CD8-positive, alpha-beta memory T cell (primary cell): ENCODE measurements around the gene AGO4. TPM values are rescaled to one million over a fixed set of nuclear protein-coding genes. Genes with fewer than 3 reads are reported as not detected.

Experiments used
- CTCF ChIA-PET: fragments of 350-600 bp; sonication (Branson Sonifier 250); formaldehyde crosslinking; loops from one replicate; lab custom pipeline; 2021; ENCODE audit warnings: antibody characterized with exemption; lab: Charles Lee
- POLR2A ChIA-PET: fragments of 350-600 bp; sonication (Branson Sonifier 250); formaldehyde crosslinking; loops from one replicate; lab custom pipeline; 2021; ENCODE audit warnings: antibody characterized with exemption; lab: Charles Lee
- DNase-seq, 5 donors: peaks; one replicate each; pipeline versions ENCODE4 v3.0.0 to v3.0.0-alpha.2; 2020 to 2022; ENCODE audit warnings: mixed read lengths in 1 of 5
- H3K27ac ChIP-seq: one replicate; pipeline ENCODE4 v1.7.0; 2013; ENCODE audit warnings: low read depth, mild to moderate bottlenecking, low read length, moderate library complexity
- H3K27me3 ChIP-seq: 2 replicates; pipeline ENCODE4 v1.7.0; 2013; ENCODE audit warnings: low read length, mild to moderate bottlenecking; ENCODE audit not compliant: insufficient read depth, poor library complexity, severe bottlenecking
- H3K36me3 ChIP-seq: 2 replicates; pipeline ENCODE4 v1.7.0; 2013; ENCODE audit warnings: mild to moderate bottlenecking, low read length, moderate library complexity; ENCODE audit not compliant: insufficient read depth
- H3K4me1 ChIP-seq: 2 replicates; pipeline ENCODE4 v1.7.0; 2013; ENCODE audit warnings: mild to moderate bottlenecking, low read length, moderate library complexity; ENCODE audit not compliant: insufficient read depth
- H3K4me3 ChIP-seq: 2 replicates; pipeline ENCODE4 v1.7.0; 2013; ENCODE audit warnings: mild to moderate bottlenecking, low read length
- H3K9me3 ChIP-seq: 2 replicates; pipeline ENCODE4 v1.7.0; 2013; ENCODE audit warnings: mild to moderate bottlenecking, low read length
- H3K27ac Mint-ChIP-seq, 8 donors: one replicate each; pipeline ENCODE4 v1.8.0; 2020 to 2021; ENCODE audit warnings: mixed read lengths in 8 of 8, mild to moderate bottlenecking in 6 of 8, inconsistent platforms in 3 of 8, moderate library complexity in 3 of 8
- H3K27me3 Mint-ChIP-seq, 2 donors: one replicate each; pipeline ENCODE4 v1.8.0; 2020 to 2021; ENCODE audit warnings: mixed read lengths in 2 of 2, mild to moderate bottlenecking in 1 of 2, moderate library complexity in 1 of 2
- H3K36me3 Mint-ChIP-seq, 3 donors: one replicate each; pipeline ENCODE4 v1.8.0; 2020 to 2021; ENCODE audit warnings: mixed read lengths in 3 of 3, inconsistent platforms in 1 of 3, mild to moderate bottlenecking in 1 of 3
- H3K4me1 Mint-ChIP-seq, 3 donors: one replicate each; pipeline ENCODE4 v1.8.0; 2020 to 2021; ENCODE audit warnings: mixed read lengths in 3 of 3, inconsistent platforms in 1 of 3, mild to moderate bottlenecking in 1 of 3
- H3K4me3 Mint-ChIP-seq, 7 donors: one replicate each; pipeline ENCODE4 v1.8.0; 2020 to 2021; ENCODE audit warnings: mixed read lengths in 7 of 7, mild to moderate bottlenecking in 6 of 7, moderate library complexity in 4 of 7, inconsistent platforms in 2 of 7
- H3K9me3 Mint-ChIP-seq, 5 donors: one replicate each; pipeline ENCODE4 v1.8.0; 2020 to 2022; ENCODE audit warnings: mixed read lengths in 5 of 5, mild to moderate bottlenecking in 3 of 5, moderate library complexity in 2 of 5, inconsistent platforms in 1 of 5
- polyA plus RNA-seq: library from polyadenylated mRNA; unstranded; fragments of 300-500 nt; fragmentation: Illumina TruSeq; gene quantifications from one replicate; pipeline ENCODE4 v1.2.3, GENCODE V29; 2021
- total RNA-seq, 2 experiments: library from RNA; stranded (reverse); gene quantifications; one replicate each; pipeline ENCODE4 v1.2.3, GENCODE V29; 2021

Gene AGO4
- total and polyA plus RNA-seq, 3 experiments from 2014 or later = 8.3 to 14.6 (median 9.1) TPM

DNA sequence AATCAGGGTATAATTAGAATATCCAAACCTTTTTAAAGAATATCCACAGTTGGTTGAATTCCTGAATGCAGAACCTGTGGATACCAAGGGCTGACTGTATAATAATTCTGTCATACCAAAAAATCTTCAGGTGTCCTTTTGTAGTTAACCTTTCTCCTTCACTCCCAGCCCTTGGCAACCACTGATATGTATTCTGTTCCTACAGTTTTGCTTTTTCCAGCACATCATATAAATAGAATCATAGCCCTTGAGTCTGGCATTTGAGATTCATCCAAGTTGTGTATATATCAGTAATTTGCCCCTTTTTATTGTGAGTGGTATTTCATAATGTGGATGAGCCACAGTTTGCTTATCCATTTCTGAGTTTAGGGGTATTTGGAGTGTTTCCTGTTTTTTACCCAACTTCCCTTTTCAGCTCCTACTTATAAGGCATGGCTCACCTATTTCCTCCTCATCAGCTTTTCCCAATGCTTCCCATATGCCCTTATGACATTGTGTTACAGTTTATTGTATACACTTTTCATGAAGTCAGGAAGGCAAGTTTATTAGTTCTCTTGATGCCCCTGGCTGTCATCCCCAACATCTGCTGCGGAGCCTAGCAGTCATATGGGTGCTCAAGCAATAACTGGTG lies 40.2 kb downstream of the AGO4 start:
- peaks cover 16% of the 10 kb centered on the region for H3K36me3 ChIP-seq
- Mint-ChIP-seq H3K9me3 (no peaks in the 10 kb centered on the region), H3K36me3 (peaks cover 0 to 71% (median 29%) of the 10 kb centered on the region in 3 donors), H3K27ac (peak overlapping the region in 4 of 8 donors; percentile 32 to 81 (median 48)), H3K27me3 (no peaks in the 10 kb centered on the region), H3K4me1 (no peaks in the 10 kb centered on the region), H3K4me3 (no peak overlapping the region)
- H3K9me3 ChIP-seq = no peaks in the 10 kb centered on the region
- ChIA-PET POLR2A (no interaction called here), CTCF (no interaction called here)
- H3K27ac ChIP-seq = no peak overlapping the region
- no peaks in the 10 kb centered on the region for H3K27me3 ChIP-seq
- no peak overlapping the region for H3K4me3 ChIP-seq
- H3K4me1 ChIP-seq = no peaks in the 10 kb centered on the region
- DNase-seq = no peak

DNA sequence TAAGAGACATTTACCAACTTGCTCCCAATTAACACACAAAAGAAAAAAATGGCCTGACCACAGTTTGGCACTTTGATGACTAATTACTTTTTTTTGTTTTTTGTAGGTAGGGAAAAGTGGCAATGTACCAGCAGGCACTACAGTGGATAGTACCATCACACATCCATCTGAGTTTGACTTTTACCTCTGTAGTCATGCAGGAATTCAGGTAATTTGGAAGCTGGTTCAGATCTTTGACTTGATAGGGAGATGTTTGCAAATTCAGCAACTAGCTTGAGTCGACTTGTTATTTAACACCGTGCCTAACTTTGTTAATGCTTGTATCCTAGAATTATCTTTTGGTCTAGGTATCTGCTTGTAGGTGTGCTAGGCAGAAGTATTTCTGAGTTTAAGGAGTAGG lies 42.2 kb downstream of the AGO4 start:
- no peaks in the 10 kb centered on the region for H3K4me1 Mint-ChIP-seq
- no peak overlapping the region for H3K27ac ChIP-seq
- ChIA-PET CTCF (no interaction called here), POLR2A (no interaction called here)
- DNase-seq = no peak
- no peak overlapping the region for H3K4me3 ChIP-seq
- no peaks in the 10 kb centered on the region for H3K27me3 ChIP-seq
- no peak overlapping the region for H3K4me3 Mint-ChIP-seq
- H3K36me3 Mint-ChIP-seq = peaks cover 0 to 76% (median 22%) of the 10 kb centered on the region in 3 donors
- no peaks in the 10 kb centered on the region for H3K9me3 Mint-ChIP-seq
- H3K4me1 ChIP-seq = no peaks in the 10 kb centered on the region
- no peaks in the 10 kb centered on the region for H3K27me3 Mint-ChIP-seq
- peaks cover 20% of the 10 kb centered on the region for H3K36me3 ChIP-seq
- H3K9me3 ChIP-seq = no peaks in the 10 kb centered on the region
- peak overlapping the region in 1 of 8 donors; percentile 36 for H3K27ac Mint-ChIP-seq

- Mint-ChIP-seq H3K4me1 (no peaks in the 10 kb centered on the region), H3K36me3 (peaks cover 0 to 78% (median 20%) of the 10 kb centered on the region in 3 donors), H3K4me3 (no peak overlapping the region), H3K27me3 (no peaks in the 10 kb centered on the region), H3K9me3 (no peaks in the 10 kb centered on the region), H3K27ac (peak overlapping the region in 1 of 8 donors; percentile 40)
- H3K4me1 ChIP-seq = no peaks in the 10 kb centered on the region
- peaks cover 19% of the 10 kb centered on the region for H3K36me3 ChIP-seq
- CTCF ChIA-PET = interaction anchor here (0.6 to 0.8 kb wide), 2 partner anchors 32 to 685 kb away, joined by 3 read pairs; partner anchors contain the start of gene AGO1
- H3K9me3 ChIP-seq = no peaks in the 10 kb centered on the region
- no peak for DNase-seq
- POLR2A ChIA-PET = no interaction called here
- no peak overlapping the region for H3K27ac ChIP-seq
- H3K4me3 ChIP-seq = no peak overlapping the region
- no peaks in the 10 kb centered on the region for H3K27me3 ChIP-seq
Measured at GRCh38 chr1:35850716-35851115, 42.9 kb downstream of the AGO4 start.

DNA sequence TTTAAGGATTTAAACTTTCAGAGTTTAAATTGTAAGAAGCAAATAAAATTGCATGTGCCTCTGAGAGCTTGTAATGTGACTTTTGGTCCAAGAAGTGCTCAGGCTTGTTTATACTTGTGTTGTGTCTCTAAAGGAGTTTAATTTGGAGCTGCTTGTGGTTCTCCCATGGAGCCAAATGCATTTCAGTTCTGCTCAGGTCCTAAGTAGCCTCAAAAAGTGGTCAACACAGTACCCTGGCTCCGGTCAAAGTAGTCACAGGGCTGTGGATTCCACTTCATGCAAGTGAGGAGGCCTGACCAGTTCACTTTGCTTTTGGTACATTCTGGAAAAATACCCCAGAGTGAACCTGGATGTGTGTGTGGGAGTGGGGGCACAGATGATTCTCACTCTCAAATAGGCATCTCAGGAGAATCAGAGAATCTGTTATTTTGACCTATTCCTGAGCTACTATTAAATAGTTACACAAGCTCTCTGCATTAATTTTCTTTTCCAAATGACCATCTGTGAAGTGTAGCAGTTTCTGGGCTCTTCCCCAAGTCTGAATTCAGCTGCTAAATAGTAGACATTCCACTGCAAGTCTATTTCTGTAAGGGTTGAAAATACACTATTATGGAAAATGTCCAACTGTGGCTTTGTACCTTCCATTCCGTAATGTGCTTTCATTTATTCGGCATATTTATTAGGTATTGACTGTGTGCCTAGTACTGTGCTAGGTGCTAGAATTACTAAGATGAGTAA lies 43.5 kb downstream of the AGO4 start:
- H3K4me3 ChIP-seq = no peak overlapping the region
- Mint-ChIP-seq H3K36me3 (peaks cover 0 to 79% (median 20%) of the 10 kb centered on the region in 3 donors), H3K4me3 (no peak overlapping the region), H3K27me3 (no peaks in the 10 kb centered on the region), H3K27ac (peak overlapping the region in 1 of 8 donors; percentile 28), H3K4me1 (no peaks in the 10 kb centered on the region), H3K9me3 (no peaks in the 10 kb centered on the region)
- H3K36me3 ChIP-seq = peaks cover 17% of the 10 kb centered on the region
- CTCF ChIA-PET = interaction anchor here (0.6 to 0.8 kb wide), 2 partner anchors 32 to 685 kb away, joined by 3 read pairs; partner anchors contain the start of gene AGO1
- H3K4me1 ChIP-seq = no peaks in the 10 kb centered on the region
- H3K9me3 ChIP-seq = no peaks in the 10 kb centered on the region
- DNase-seq = no peak
- no peaks in the 10 kb centered on the region for H3K27me3 ChIP-seq
- H3K27ac ChIP-seq = no peak overlapping the region
- POLR2A ChIA-PET = no interaction called here

DNA sequence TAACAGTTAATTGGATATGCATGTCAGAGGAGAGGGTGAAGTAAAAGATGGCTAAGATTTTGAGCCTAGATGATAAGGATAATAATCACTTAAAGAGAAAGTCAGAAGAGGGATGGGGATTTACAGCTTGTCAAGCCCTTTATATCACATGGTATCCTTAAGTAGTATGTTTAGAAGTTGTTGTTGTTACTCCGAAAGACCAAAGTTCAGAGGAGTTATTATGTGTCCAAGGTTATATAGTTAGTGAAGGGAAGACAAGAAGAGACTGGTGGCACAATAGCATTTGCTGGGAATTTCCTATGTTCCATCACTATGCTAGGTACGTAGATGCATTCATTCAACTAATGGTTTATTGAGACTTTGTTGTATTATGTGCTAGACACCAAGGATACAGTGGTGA lies 44.4 kb downstream of the AGO4 start:
- Histone ChIP-seq H3K27me3 (no peaks in the 10 kb centered on the region), H3K4me3 (no peak overlapping the region), H3K27ac (no peak overlapping the region), H3K9me3 (no peaks in the 10 kb centered on the region), H3K36me3 (peaks cover 17% of the 10 kb centered on the region), H3K4me1 (no peaks in the 10 kb centered on the region)
- H3K27me3 Mint-ChIP-seq = no peaks in the 10 kb centered on the region
- H3K9me3 Mint-ChIP-seq = no peaks in the 10 kb centered on the region
- peaks cover 0 to 76% (median 20%) of the 10 kb centered on the region in 3 donors for H3K36me3 Mint-ChIP-seq
- H3K4me1 Mint-ChIP-seq = no peaks in the 10 kb centered on the region
- ChIA-PET POLR2A (no interaction called here), CTCF (no interaction called here)
- no peak for DNase-seq
- peak overlapping the region in 1 of 8 donors; percentile 3 for H3K27ac Mint-ChIP-seq
- H3K4me3 Mint-ChIP-seq = no peak overlapping the region

DNA sequence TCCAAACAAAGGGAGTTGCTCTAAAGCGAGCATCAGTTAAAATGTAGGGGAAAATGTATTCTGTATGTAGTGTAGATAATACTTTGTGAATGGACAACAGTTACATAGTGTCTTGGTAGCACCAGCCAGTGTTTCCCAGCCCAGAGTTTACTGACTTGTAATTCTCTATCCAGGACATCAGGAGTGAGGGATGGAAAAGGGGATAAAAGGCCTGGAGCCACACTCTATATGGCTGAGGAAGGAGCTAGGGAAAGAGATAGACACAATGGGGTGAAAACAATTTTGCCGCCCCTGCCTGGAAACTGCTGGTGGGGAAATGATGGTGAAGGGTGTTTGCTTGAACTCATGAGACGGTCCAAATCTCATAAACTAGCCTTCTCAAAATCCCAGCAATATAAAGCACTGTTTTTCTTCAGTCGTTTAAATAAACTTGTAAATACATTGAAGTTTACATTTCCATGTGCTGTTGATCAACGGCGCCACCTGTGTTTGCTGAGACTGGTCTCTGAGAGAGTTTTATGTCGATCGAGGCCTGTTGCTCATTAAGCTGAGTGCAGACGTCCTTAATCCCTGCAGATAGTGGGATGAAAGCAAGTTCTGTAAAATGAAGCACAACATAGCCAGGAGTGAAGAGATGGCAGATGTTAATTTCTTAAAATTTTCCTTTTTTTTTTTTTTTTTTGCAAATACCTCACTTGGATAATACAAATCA lies 47.3 kb downstream of the AGO4 start:
- Histone ChIP-seq H3K4me3 (no peak overlapping the region), H3K9me3 (no peaks in the 10 kb centered on the region), H3K27me3 (no peaks in the 10 kb centered on the region), H3K36me3 (peaks cover 14% of the 10 kb centered on the region), H3K27ac (no peak overlapping the region), H3K4me1 (no peaks in the 10 kb centered on the region)
- peaks cover 0 to 60% (median 18%) of the 10 kb centered on the region in 3 donors for H3K36me3 Mint-ChIP-seq
- no peaks in the 10 kb centered on the region for H3K4me1 Mint-ChIP-seq
- no peaks in the 10 kb centered on the region for H3K27me3 Mint-ChIP-seq
- no peak overlapping the region for H3K4me3 Mint-ChIP-seq
- no peak for DNase-seq
- CTCF ChIA-PET = interaction anchor here (0.7 kb wide), 1 partner anchor 24 kb away, joined by 4 read pairs; no protein-coding TSS in a partner anchor
- H3K9me3 Mint-ChIP-seq = no peaks in the 10 kb centered on the region
- peak overlapping the region in 1 of 8 donors; percentile 42 for H3K27ac Mint-ChIP-seq
- POLR2A ChIA-PET = no interaction called here

GRCh38 chr1:35856964-35857363 lies 49.1 kb downstream of the AGO4 start:
- H3K27me3 Mint-ChIP-seq = no peaks in the 10 kb centered on the region
- Histone ChIP-seq H3K27me3 (no peaks in the 10 kb centered on the region), H3K4me3 (no peak overlapping the region), H3K4me1 (no peaks in the 10 kb centered on the region), H3K9me3 (no peaks in the 10 kb centered on the region), H3K27ac (no peak overlapping the region), H3K36me3 (peaks cover 5% of the 10 kb centered on the region)
- H3K4me3 Mint-ChIP-seq = no peak overlapping the region
- POLR2A ChIA-PET = no interaction called here
- no peak overlapping the region for H3K27ac Mint-ChIP-seq
- no peaks in the 10 kb centered on the region for H3K9me3 Mint-ChIP-seq
- no peak for DNase-seq
- peaks cover 0 to 44% (median 13%) of the 10 kb centered on the region in 3 donors for H3K36me3 Mint-ChIP-seq
- CTCF ChIA-PET = interaction anchor here (0.7 kb wide), 1 partner anchor 26 kb away, joined by 3 read pairs; the partner anchor contains the start of gene AGO1
- H3K4me1 Mint-ChIP-seq = no peaks in the 10 kb centered on the region

DNA sequence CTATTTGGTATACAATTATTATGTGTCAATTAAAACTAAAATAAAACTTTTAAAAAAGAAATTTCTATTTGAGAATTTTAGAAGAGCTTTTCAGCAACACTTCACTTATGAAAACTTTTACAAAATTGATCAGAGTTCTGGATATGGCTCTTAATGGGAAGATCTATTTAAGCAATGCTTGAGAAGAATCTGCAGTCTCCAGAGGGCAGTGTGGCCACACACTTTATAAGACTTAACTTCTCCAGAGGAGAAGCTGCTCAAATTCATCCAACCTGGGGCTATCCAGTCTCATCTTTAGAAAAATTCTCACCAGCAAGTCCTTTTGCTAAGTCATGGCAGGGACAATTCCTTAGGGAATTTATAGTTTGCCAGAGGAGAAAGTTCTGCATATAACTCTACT lies 50.0 kb downstream of the AGO4 start:
- H3K4me1 Mint-ChIP-seq = no peaks in the 10 kb centered on the region
- Histone ChIP-seq H3K27ac (no peak overlapping the region), H3K4me3 (no peak overlapping the region), H3K4me1 (no peaks in the 10 kb centered on the region), H3K27me3 (no peaks in the 10 kb centered on the region), H3K9me3 (no peaks in the 10 kb centered on the region), H3K36me3 (peaks cover 5% of the 10 kb centered on the region)
- ChIA-PET POLR2A (no interaction called here), CTCF (no interaction called here)
- H3K27ac Mint-ChIP-seq = no peak overlapping the region
- H3K36me3 Mint-ChIP-seq = peaks cover 0 to 37% (median 10%) of the 10 kb centered on the region in 3 donors
- H3K27me3 Mint-ChIP-seq = no peaks in the 10 kb centered on the region
- no peak overlapping the region for H3K4me3 Mint-ChIP-seq
- H3K9me3 Mint-ChIP-seq = no peaks in the 10 kb centered on the region
- DNase-seq = no peak
